ENCODE results near the gene SPRYD3.

DNA sequence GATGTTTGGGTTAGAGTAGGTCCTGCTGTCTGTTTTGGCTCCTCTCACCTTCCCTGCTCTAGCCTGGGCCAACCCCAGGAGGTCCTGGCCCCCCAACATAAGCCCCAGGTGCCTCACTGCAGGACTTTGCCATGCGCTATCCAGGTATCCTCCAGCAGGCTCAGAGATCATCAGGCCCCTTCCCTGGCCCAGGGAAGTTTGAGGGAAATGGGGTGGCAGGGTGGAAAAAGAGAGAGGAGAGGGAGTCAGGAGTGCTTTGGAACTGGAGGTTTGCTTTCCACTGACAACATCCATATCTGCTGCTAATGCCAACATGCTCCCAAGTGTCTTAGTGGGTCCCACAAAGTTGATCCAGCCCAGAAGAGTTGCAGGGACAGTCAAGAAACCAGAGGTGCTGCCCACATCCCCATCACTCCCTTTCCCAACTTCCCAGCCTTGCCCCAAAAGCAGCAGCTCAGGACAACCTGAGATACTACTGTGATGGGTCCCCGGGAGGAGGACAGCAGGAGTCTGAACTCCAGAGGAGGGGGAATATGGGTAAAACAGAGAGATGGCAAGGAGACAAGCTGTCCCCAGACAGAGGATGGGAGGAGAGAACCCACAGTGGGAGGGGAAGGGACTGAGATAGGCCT is 28.6 kb downstream of the SPRYD3 start:
- TF ChIP-seq CTCF (IDR thresholded peaks at IDR 0.05) (no peak), POLR2A (IDR thresholded peaks at IDR 0.05) (no peak), EP300 (IDR thresholded peaks at IDR 0.05; ENCODE audit: low read depth) (no peak)

Data from transverse colon (tissue), 3 donors.